HL-60 (cell line): ENCODE data around the gene PAX5.

ENCODE experiments used
- POLR2AphosphoS5 ChIP-seq: IDR thresholded peaks from 2 replicates; pipeline ENCODE4 v1.6.1; 2012; ENCODE audit warnings: low read depth
- TF ChIP-seq, protein P1 (sequence below): IDR thresholded peaks from one replicate; pipeline ENCODE4 v1.5.1; 2011; ENCODE audit warnings: low read length, control low read depth, inconsistent platforms; ENCODE audit not compliant: insufficient read depth

GRCh38 chr9:37026931-37027581 lies 7.0 kb downstream of the PAX5 start:
- TF ChIP-seq, protein P1, sequence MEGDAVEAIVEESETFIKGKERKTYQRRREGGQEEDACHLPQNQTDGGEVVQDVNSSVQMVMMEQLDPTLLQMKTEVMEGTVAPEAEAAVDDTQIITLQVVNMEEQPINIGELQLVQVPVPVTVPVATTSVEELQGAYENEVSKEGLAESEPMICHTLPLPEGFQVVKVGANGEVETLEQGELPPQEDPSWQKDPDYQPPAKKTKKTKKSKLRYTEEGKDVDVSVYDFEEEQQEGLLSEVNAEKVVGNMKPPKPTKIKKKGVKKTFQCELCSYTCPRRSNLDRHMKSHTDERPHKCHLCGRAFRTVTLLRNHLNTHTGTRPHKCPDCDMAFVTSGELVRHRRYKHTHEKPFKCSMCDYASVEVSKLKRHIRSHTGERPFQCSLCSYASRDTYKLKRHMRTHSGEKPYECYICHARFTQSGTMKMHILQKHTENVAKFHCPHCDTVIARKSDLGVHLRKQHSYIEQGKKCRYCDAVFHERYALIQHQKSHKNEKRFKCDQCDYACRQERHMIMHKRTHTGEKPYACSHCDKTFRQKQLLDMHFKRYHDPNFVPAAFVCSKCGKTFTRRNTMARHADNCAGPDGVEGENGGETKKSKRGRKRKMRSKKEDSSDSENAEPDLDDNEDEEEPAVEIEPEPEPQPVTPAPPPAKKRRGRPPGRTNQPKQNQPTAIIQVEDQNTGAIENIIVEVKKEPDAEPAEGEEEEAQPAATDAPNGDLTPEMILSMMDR, result no peak
- TF ChIP-seq POLR2AphosphoS5, result no peak
